ENCODE measurements around the gene RECQL5. TPM values are rescaled to one million over a fixed set of nuclear protein-coding genes. Genes with fewer than 3 reads are reported as not detected.
"Not testable (repeated sequence)": the region's sequence is repeated elsewhere in the genome, so short reads cannot be mapped to it uniquely, and the experiment has no call there.

The RECQL5 gene
- total RNA-seq, 1 experiment from 2014 or later = 71.3 TPM

- CTCF ChIA-PET = interaction anchor here (0.8 to 1.6 kb wide), 4 partner anchors 11 to 14 kb away, joined by 3 to 6 read pairs (median 4); no protein-coding TSS in a partner anchor
- TF ChIP-seq CTCF (IDR thresholded peaks at IDR 0.05; ENCODE audit: unreplicated experiment) = peak; percentile 61
- Mint-ChIP-seq H3K27me3 (ENCODE audit: unreplicated experiment) (no peaks in the 10 kb centered on the region), H3K36me3 (ENCODE audit: insufficient read depth, unreplicated experiment) (peaks cover 50% of the 10 kb centered on the region), H3K27ac (ENCODE audit: unreplicated experiment) (peak overlapping the region; percentile 83), H3K4me3 (ENCODE audit: low read depth, unreplicated experiment) (peak overlapping the region; percentile 53), H3K9me3 (ENCODE audit: low read depth, unreplicated experiment) (no peaks in the 10 kb centered on the region), H3K4me1 (ENCODE audit: low read depth, unreplicated experiment) (peaks cover 43% of the 10 kb centered on the region)
- intact Hi-C loops (cut with micrococcal nuclease; ENCODE audit: unreplicated experiment) = no loop called here
- no TSS peak for BruUV-seq (replicated peaks)
- DNase-seq = peak; percentile 85
Measured at GRCh38 chr17:75639771-75640555, 27.0 kb downstream of the RECQL5 start.

GRCh38 chr17:75639327-75639726 is 27.6 kb downstream of the RECQL5 start:
- H3K27ac Mint-ChIP-seq (ENCODE audit: unreplicated experiment) = peak overlapping the region; percentile 83
- no peaks in the 10 kb centered on the region for H3K9me3 Mint-ChIP-seq (ENCODE audit: low read depth, unreplicated experiment)
- no peaks in the 10 kb centered on the region for H3K27me3 Mint-ChIP-seq (ENCODE audit: unreplicated experiment)
- peaks cover 50% of the 10 kb centered on the region for H3K36me3 Mint-ChIP-seq (ENCODE audit: insufficient read depth, unreplicated experiment)
- CTCF ChIA-PET = interaction anchor here (0.8 to 1.6 kb wide), 4 partner anchors 10 to 15 kb away, joined by 3 to 6 read pairs (median 4); no protein-coding TSS in a partner anchor
- no peak for TF ChIP-seq CTCF (IDR thresholded peaks at IDR 0.05; ENCODE audit: unreplicated experiment)
- peaks cover 38% of the 10 kb centered on the region for H3K4me1 Mint-ChIP-seq (ENCODE audit: low read depth, unreplicated experiment)
- no peak overlapping the region for H3K4me3 Mint-ChIP-seq (ENCODE audit: low read depth, unreplicated experiment)
- intact Hi-C loops (cut with micrococcal nuclease; ENCODE audit: unreplicated experiment) = no loop called here
- no TSS peak for BruUV-seq (replicated peaks)
- DNase-seq = no peak

GRCh38 chr17:75638893-75639292 is 28.1 kb downstream of the RECQL5 start:
- CTCF ChIA-PET = interaction anchor here (1.2 to 1.6 kb wide), 2 partner anchors 9 to 13 kb away, joined by 3 to 5 read pairs; no protein-coding TSS in a partner anchor
- intact Hi-C loops (cut with micrococcal nuclease; ENCODE audit: unreplicated experiment) = no loop called here

GRCh38 chr17:75638039-75638438 is 28.9 kb downstream of the RECQL5 start:
- peaks cover 51% of the 10 kb centered on the region for H3K4me1 Mint-ChIP-seq (ENCODE audit: low read depth, unreplicated experiment)
- DNase-seq; H3K27ac Mint-ChIP-seq (ENCODE audit: unreplicated experiment); intact Hi-C loops (cut with micrococcal nuclease; ENCODE audit: unreplicated experiment); H3K4me3 Mint-ChIP-seq (ENCODE audit: low read depth, unreplicated experiment); H3K27me3 Mint-ChIP-seq (ENCODE audit: unreplicated experiment); CTCF ChIA-PET; H3K9me3 Mint-ChIP-seq (ENCODE audit: low read depth, unreplicated experiment); BruUV-seq (replicated peaks): not testable (repeated sequence)
- H3K36me3 Mint-ChIP-seq (ENCODE audit: insufficient read depth, unreplicated experiment) = peaks cover 51% of the 10 kb centered on the region

More at GRCh38 chr17:75638893-75639292, 28.1 kb downstream of the RECQL5 start:
- no peak overlapping the region for H3K4me3 Mint-ChIP-seq (ENCODE audit: low read depth, unreplicated experiment)
- TF ChIP-seq CTCF (IDR thresholded peaks at IDR 0.05; ENCODE audit: unreplicated experiment) = no peak
- BruUV-seq (replicated peaks) = TSS peak; percentile 33
- peak overlapping the region; percentile 83 for H3K27ac Mint-ChIP-seq (ENCODE audit: unreplicated experiment)
- H3K9me3 Mint-ChIP-seq (ENCODE audit: low read depth, unreplicated experiment) = no peaks in the 10 kb centered on the region
- DNase-seq = no peak
- H3K36me3 Mint-ChIP-seq (ENCODE audit: insufficient read depth, unreplicated experiment) = peaks cover 50% of the 10 kb centered on the region
- no peaks in the 10 kb centered on the region for H3K27me3 Mint-ChIP-seq (ENCODE audit: unreplicated experiment)
- peaks cover 43% of the 10 kb centered on the region for H3K4me1 Mint-ChIP-seq (ENCODE audit: low read depth, unreplicated experiment)

GRCh38 chr17:75637551-75637950 is 29.4 kb downstream of the RECQL5 start:
- intact Hi-C loops (cut with micrococcal nuclease; ENCODE audit: unreplicated experiment) = no loop called here
- TF ChIP-seq CTCF (IDR thresholded peaks at IDR 0.05; ENCODE audit: unreplicated experiment) = no peak
- Mint-ChIP-seq H3K4me1 (ENCODE audit: low read depth, unreplicated experiment) (peaks cover 48% of the 10 kb centered on the region), H3K36me3 (ENCODE audit: insufficient read depth, unreplicated experiment) (peaks cover 46% of the 10 kb centered on the region), H3K27me3 (ENCODE audit: unreplicated experiment) (no peaks in the 10 kb centered on the region), H3K9me3 (ENCODE audit: low read depth, unreplicated experiment) (no peaks in the 10 kb centered on the region), H3K4me3 (ENCODE audit: low read depth, unreplicated experiment) (no peak overlapping the region), H3K27ac (ENCODE audit: unreplicated experiment) (no peak overlapping the region)
- BruUV-seq (replicated peaks) = no TSS peak
- no peak for DNase-seq
- CTCF ChIA-PET = no interaction called here
